Mammary epithelial cell (primary cell): ENCODE results near the gene MEX3B.

Experiments used
- CTCF ChIP-seq, 2 donors: IDR thresholded peaks in 1 of 2; conservative IDR thresholded peaks in 1 of 2; 2 replicates each; pipeline ENCODE4 v1.5.1; 2011 to 2012; ENCODE audit warnings: inconsistent platforms in 2 of 2, low read length in 2 of 2, mild to moderate bottlenecking in 2 of 2, control low read depth in 1 of 2, low read depth in 1 of 2; ENCODE audit not compliant: insufficient read depth in 1 of 2; ENCODE audit errors: extremely low read depth in 1 of 2
- EZH2 ChIP-seq: IDR thresholded peaks from 2 replicates; pipeline ENCODE4 v1.6.1; 2012; ENCODE audit warnings: low read length, inconsistent platforms, borderline replicate concordance

GRCh38 chr15:82043796-82044372 lies 1.9 kb downstream of the MEX3B start:
- TF ChIP-seq EZH2 = no peak
- no peak for TF ChIP-seq CTCF (conservative IDR thresholded peaks at IDR 0.05 in 1 of 2, IDR thresholded peaks at IDR 0.05 in 1 of 2; ENCODE audit: extremely low read depth in 1 of 2, insufficient read depth in 1 of 2, low read depth in 1 of 2, low read length in 2 of 2)
